ENCODE data around the gene NAV1.

NAV1 gene

GRCh38 chr1:201506092-201506491, 32.8 kb upstream of the NAV1 start:
- H3K27ac ChIP-seq, result no peak overlapping the region
- no peak overlapping the region for H3K4me3 ChIP-seq (ENCODE audit: low read depth, low read length)

GRCh38 chr1:201506557-201507359, 32.2 kb upstream of the NAV1 start, which contains the start of gene CSRP1:
Gene CSRP1, minus strand, starts transcription at chr1:201507123. Its CDS starts 10,820 bp downstream, at chr1:201496303.
- Histone ChIP-seq H3K27ac (no peak within 1 kb of the TSS), H3K27me3 (ENCODE audit: insufficient read depth, low read depth, severe bottlenecking) (no peaks in the 10 kb centered on the region), H3K9me3 (ENCODE audit: severe bottlenecking) (no peaks in the 10 kb centered on the region), H3K4me3 (ENCODE audit: low read depth, low read length) (no peak within 1 kb of the TSS), H3K36me3 (no peaks in the 10 kb centered on the region)
- TF ChIP-seq CTCF (IDR thresholded peaks at IDR 0.05; ENCODE audit: low read depth, low read length), result no peak
- no peak for DNase-seq

More at GRCh38 chr1:201506092-201506491, 32.8 kb upstream of the NAV1 start:
- H3K27me3 ChIP-seq (ENCODE audit: insufficient read depth, low read depth, severe bottlenecking), result no peaks in the 10 kb centered on the region
- no peak for TF ChIP-seq CTCF (IDR thresholded peaks at IDR 0.05; ENCODE audit: low read depth, low read length)
- no peaks in the 10 kb centered on the region for H3K9me3 ChIP-seq (ENCODE audit: severe bottlenecking)
- no peaks in the 10 kb centered on the region for H3K36me3 ChIP-seq
- DNase-seq, result no peak

DNA sequence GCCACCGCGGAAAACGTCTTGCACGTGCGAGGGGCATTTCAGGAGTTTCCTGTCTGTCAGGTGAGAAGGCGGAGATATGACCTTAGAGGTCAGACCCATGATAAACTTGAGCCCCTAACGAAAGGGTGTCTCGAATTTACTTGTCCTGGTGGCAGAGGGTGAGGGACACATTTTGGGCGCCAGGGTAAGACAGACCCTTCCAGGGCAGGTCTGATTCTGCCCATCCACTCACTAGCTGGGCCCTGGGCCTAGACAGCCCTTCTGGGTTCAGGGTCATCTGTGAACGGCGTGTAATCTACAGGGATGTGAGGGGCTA, 31.6 kb upstream of the NAV1 start:
- H3K27ac ChIP-seq, result no peak overlapping the region
- H3K9me3 ChIP-seq (ENCODE audit: severe bottlenecking), result no peaks in the 10 kb centered on the region
- TF ChIP-seq CTCF (IDR thresholded peaks at IDR 0.05; ENCODE audit: low read depth, low read length), result no peak
- no peaks in the 10 kb centered on the region for H3K27me3 ChIP-seq (ENCODE audit: insufficient read depth, low read depth, severe bottlenecking)
- no peak overlapping the region for H3K4me3 ChIP-seq (ENCODE audit: low read depth, low read length)
- DNase-seq, result no peak
- H3K36me3 ChIP-seq, result no peaks in the 10 kb centered on the region

GRCh38 chr1:201508809-201509208, 30.1 kb upstream of the NAV1 start:
- Histone ChIP-seq H3K9me3 (ENCODE audit: severe bottlenecking) (no peaks in the 10 kb centered on the region), H3K4me3 (ENCODE audit: low read depth, low read length) (no peak overlapping the region), H3K27me3 (ENCODE audit: insufficient read depth, low read depth, severe bottlenecking) (no peaks in the 10 kb centered on the region), H3K36me3 (no peaks in the 10 kb centered on the region), H3K27ac (no peak overlapping the region)
- DNase-seq, result no peak
- TF ChIP-seq CTCF (IDR thresholded peaks at IDR 0.05; ENCODE audit: low read depth, low read length), result no peak

GRCh38 chr1:201509601-201510374, 29.1 kb upstream of the NAV1 start:
- DNase-seq, result no peak
- H3K36me3 ChIP-seq, result no peaks in the 10 kb centered on the region
- no peak for TF ChIP-seq CTCF (IDR thresholded peaks at IDR 0.05; ENCODE audit: low read depth, low read length)
- no peak overlapping the region for H3K27ac ChIP-seq
- H3K4me3 ChIP-seq (ENCODE audit: low read depth, low read length), result no peak overlapping the region
- H3K27me3 ChIP-seq (ENCODE audit: insufficient read depth, low read depth, severe bottlenecking), result no peaks in the 10 kb centered on the region
- no peaks in the 10 kb centered on the region for H3K9me3 ChIP-seq (ENCODE audit: severe bottlenecking)
